GM12801 (cell line): ENCODE data around the gene B3GAT1.

ENCODE experiments used
- CTCF ChIP-seq: IDR thresholded peaks from one replicate; pipeline ENCODE4 v1.5.1; 2011; ENCODE audit warnings: control low read depth; ENCODE audit not compliant: insufficient read length; ENCODE audit errors: extremely low read depth

The B3GAT1 gene

DNA sequence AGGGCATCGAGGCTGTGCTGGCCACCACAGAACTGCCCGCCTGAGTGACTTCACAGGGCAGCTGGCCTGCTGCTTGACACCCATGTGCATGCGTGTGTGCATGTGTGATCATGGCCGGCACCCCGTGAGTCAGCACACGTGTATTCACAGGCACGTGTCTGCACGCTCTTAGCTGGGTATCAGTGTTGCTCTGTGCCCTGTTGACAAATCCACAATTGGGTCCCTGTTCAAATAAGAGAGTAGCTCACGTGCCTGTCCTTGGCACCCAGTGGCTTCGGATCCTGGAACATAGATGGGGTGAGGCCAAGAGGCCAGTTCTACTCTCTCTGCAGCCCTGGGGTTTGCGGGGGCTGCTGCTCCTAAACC is 14.0 kb downstream of the B3GAT1 start:
- no peak for TF ChIP-seq CTCF

DNA sequence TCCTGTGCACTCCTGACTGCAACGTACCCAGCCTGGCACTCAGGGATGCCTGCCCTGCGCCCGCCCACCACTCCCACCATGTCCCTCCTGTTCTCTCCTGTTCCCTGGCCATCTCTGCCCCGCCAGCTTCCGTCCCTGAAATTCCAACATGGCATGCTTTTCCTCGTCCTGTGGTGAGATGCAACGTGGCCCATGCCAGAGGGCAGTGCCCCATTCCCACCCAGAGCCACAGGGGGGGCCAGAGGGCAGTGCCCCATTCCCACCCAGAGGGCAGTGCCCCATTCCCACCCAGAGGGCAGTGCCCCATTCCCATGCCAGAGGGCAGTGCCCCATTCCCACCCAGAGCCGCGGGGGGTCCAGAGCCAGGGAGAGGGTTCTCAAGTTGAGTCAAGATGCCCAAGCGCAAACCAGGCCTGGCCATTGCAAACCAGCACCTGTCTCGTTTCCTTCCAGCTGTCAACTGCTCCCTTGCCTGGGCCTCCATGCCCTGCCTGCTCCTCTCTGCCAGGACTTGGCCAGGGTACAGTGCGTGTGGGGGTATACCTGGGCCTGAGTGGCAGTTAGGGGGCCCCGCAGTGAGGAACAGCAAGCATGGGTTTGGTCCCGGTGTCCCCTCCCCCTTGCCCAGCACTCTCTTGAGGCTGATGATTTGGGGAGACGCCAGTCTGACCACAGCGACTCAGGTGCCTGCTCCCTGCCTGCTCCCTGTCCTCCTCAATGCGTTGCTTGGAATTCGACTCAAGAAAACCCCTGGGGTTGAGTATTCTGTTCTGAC is 14.6 kb downstream of the B3GAT1 start:
- no peak for TF ChIP-seq CTCF

- no peak for TF ChIP-seq CTCF
Measured at GRCh38 chr11:134395002-134395401, 17.0 kb downstream of the B3GAT1 start.

- no peak for TF ChIP-seq CTCF
Measured at GRCh38 chr11:134394311-134394710, 17.7 kb downstream of the B3GAT1 start.

DNA sequence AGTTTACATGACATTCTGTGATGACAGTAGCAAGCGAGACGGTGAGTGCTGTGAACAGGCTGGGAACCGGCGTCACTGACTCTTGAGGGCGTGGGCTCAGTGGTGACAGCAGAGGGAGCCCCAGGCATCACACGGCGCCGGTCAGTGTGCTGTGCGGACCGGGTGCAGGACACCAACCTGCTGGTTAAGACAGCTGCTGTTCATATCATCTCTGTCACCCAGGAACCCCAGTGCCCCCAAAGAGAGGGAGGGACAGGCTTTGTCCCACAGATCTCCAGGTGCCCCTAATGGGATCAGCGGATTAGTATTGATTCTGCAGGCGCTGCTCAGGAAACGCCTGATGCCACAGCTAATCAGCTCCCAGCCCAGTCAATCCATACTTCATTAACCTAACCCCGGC is 18.4 kb downstream of the B3GAT1 start:
- TF ChIP-seq CTCF = no peak

DNA sequence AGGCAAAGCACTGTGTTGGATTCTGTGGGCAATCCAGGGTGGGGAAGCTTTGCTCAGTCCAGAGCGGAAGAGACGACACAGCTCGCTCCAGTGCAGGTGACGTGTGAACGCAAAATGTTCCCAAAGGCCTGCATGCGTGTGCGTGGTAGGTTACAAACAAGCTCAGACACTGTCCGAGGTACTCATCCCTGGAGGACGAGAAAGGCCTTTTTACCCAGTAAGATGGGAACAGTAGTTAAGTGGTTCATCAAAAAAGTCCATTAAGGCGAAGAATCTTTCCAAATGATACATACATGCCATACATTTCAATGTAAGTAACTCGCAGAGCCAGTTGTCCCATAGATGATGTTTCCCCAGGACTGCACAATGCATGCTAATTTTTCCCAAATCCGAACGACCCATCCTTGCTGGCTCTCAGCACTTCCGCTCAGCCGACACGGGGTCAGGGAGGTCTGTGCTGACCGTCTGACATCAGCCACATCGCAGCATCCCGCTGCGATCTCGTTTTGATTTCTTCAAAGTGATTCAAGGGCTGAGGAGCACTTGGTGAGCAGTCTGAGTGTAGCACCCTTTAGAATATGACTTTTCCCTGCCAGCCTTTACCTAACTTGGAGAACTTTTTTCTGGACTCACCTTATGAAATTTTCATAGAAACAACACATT is 19.0 kb downstream of the B3GAT1 start:
- no peak for TF ChIP-seq CTCF

DNA sequence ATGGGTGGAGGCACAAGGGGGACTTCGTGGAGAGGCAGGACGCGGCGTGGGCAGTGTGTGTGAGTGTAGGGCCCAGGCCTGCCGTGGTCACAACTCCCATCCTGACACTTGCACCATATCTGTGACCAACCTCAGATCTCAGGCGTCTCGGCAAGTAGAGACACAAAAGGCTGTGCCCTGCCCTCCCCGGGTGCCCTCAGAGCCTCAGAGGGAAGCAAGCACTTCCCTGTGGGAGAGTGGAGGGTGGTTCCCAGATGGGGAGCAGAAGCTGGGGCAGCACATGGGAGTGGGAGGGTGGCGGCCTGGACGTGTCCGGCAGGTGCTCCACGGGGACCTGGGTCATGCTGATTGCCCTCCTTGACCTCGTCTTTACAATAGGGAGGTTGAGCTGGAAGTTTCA is 20.4 kb downstream of the B3GAT1 start:
- no peak for TF ChIP-seq CTCF
